Adipocyte (in vitro differentiated cells): Measurements from ENCODE around the gene SPIN4.

Experiments used
- DNase-seq: peaks from one replicate; pipeline ENCODE4 v3.0.0-alpha.2; 2015; ENCODE audit warnings: low read depth
- H3K27me3 ChIP-seq: replicated peaks from 2 replicates; pipeline ENCODE4 v1.7.0; 2013; ENCODE audit warnings: mild to moderate bottlenecking, low read length, moderate library complexity; ENCODE audit not compliant: control insufficient read depth, insufficient read depth
- H3K36me3 ChIP-seq: 2 replicates; pipeline ENCODE4 v1.7.0; 2013; ENCODE audit warnings: low read length, mild to moderate bottlenecking, moderate library complexity; ENCODE audit not compliant: control insufficient read depth, insufficient read depth, severe bottlenecking
- H3K4me1 ChIP-seq: 2 replicates; pipeline ENCODE4 v1.7.0; 2013; ENCODE audit warnings: mild to moderate bottlenecking, low read length, moderate library complexity; ENCODE audit not compliant: control insufficient read depth, insufficient read depth
- H3K4me3 ChIP-seq: 2 replicates; pipeline ENCODE4 v1.7.0; 2013; ENCODE audit warnings: mild to moderate bottlenecking, low read length, moderate library complexity
- H3K9ac ChIP-seq: 2 replicates; pipeline ENCODE4 v1.7.0; 2013; ENCODE audit warnings: mild to moderate bottlenecking, low read length, moderate library complexity
- H3K9me3 ChIP-seq: 2 replicates; pipeline ENCODE4 v1.7.0; 2013; ENCODE audit warnings: mild to moderate bottlenecking, low read length, moderate library complexity; ENCODE audit not compliant: control insufficient read depth

SPIN4 gene

GRCh38 chrX:63349307-63349706 is 1.8 kb downstream of the SPIN4 start:
- no peaks in the 10 kb centered on the region for H3K36me3 ChIP-seq

GRCh38 chrX:63330681-63331080 is 20.5 kb downstream of the SPIN4 start:
- Histone ChIP-seq H3K9ac (no peak overlapping the region), H3K27me3 (no peaks in the 10 kb centered on the region), H3K4me1 (no peaks in the 10 kb centered on the region), H3K9me3 (peaks cover 4% of the 10 kb centered on the region), H3K36me3 (no peaks in the 10 kb centered on the region), H3K4me3 (no peak overlapping the region)
- no peak for DNase-seq

More at GRCh38 chrX:63349307-63349706, 1.8 kb downstream of the SPIN4 start:
- H3K4me1 ChIP-seq: no peaks in the 10 kb centered on the region
- H3K27me3 ChIP-seq: no peaks in the 10 kb centered on the region
- H3K9ac ChIP-seq: no peak overlapping the region
- H3K4me3 ChIP-seq: peak overlapping the region; percentile 24
- no peaks in the 10 kb centered on the region for H3K9me3 ChIP-seq
- peak; percentile 10 for DNase-seq

- Histone ChIP-seq H3K9ac (no peak overlapping the region), H3K4me1 (no peaks in the 10 kb centered on the region), H3K27me3 (no peaks in the 10 kb centered on the region), H3K4me3 (no peak overlapping the region), H3K36me3 (no peaks in the 10 kb centered on the region), H3K9me3 (no peaks in the 10 kb centered on the region)
- DNase-seq: no peak
Observed at GRCh38 chrX:63327788-63328187, 23.3 kb downstream of the SPIN4 start.

GRCh38 chrX:63299596-63299995 is 51.5 kb downstream of the SPIN4 start:
- H3K27me3 ChIP-seq: no peaks in the 10 kb centered on the region
- no peak for DNase-seq
- no peaks in the 10 kb centered on the region for H3K36me3 ChIP-seq
- H3K4me3 ChIP-seq: no peak overlapping the region
- H3K9me3 ChIP-seq: peaks cover 11% of the 10 kb centered on the region
- no peaks in the 10 kb centered on the region for H3K4me1 ChIP-seq
- H3K9ac ChIP-seq: no peak overlapping the region
